Subcutaneous adipose tissue (tissue), 4 donors: ENCODE measurements around the gene SVEP1. TPM values are rescaled to one million over a fixed set of nuclear protein-coding genes. Genes with fewer than 3 reads are reported as not detected.

Experiments used
- CTCF ChIP-seq: fragments of 450-650 bp; IDR thresholded peaks from one replicate; pipeline ENCODE4 v1.5.1; 2016; ENCODE audit warnings: low read depth, mild to moderate bottlenecking, control low read depth, antibody characterized with exemption, moderate library complexity
- total RNA-seq, 4 donors: library from RNA; depleted of rRNA; stranded (reverse); fragments of >200 nt; gene quantifications; one replicate each; pipeline ENCODE4 v1.1.0, GENCODE V29; 2016

Gene SVEP1
- 100 to 1,000 TPM in 3 of 4 donors, 10 to 100 TPM in 1; 87.2 to 204 (median 174) TPM for total RNA-seq

- no peak for TF ChIP-seq CTCF
Observed at GRCh38 chr9:110579034-110579861, at the start of gene SVEP1. SVEP1 (minus strand) TSS chr9:110579741; CDS start chr9:110579543, 198 bp downstream.

- no peak for TF ChIP-seq CTCF
Observed at GRCh38 chr9:110626101-110626829, 46.7 kb upstream of the SVEP1 start.

GRCh38 chr9:110623462-110624025, 44.0 kb upstream of the SVEP1 start:
- TF ChIP-seq CTCF: no peak

GRCh38 chr9:110622368-110622767, 42.8 kb upstream of the SVEP1 start:
- TF ChIP-seq CTCF: no peak

- TF ChIP-seq CTCF: no peak
Observed at GRCh38 chr9:110620726-110621125, 41.2 kb upstream of the SVEP1 start.

- no peak for TF ChIP-seq CTCF
Observed at GRCh38 chr9:110619831-110620230, 40.3 kb upstream of the SVEP1 start.

- no peak for TF ChIP-seq CTCF
Observed at GRCh38 chr9:110615498-110615897, 36.0 kb upstream of the SVEP1 start.
